ENCODE results near the gene ADH1A.

GRCh38 chr4:99281261-99281660, 9.5 kb downstream of the ADH1A start:
- TF ChIP-seq CTCF (IDR thresholded peaks at IDR 0.05) (no peak), POLR2A (IDR thresholded peaks at IDR 0.05) (no peak)
